GM20431 (cell line): ENCODE results near the gene TTBK2.
"Not testable (repeated sequence)": the region's sequence is repeated elsewhere in the genome, so short reads cannot be mapped to it uniquely, and the experiment has no call there.

Source experiments
- in situ Hi-C: fragments of 300-500 bp; cut with MseI, MboI; formaldehyde crosslinking; loops from one replicate; pipeline ENCODE4 v1.15.0; 2020; ENCODE audit warnings: low sequenced_read_pairs; ENCODE audit not compliant: unreplicated experiment

Gene TTBK2

GRCh38 chr15:42914728-42915497 lies 5.7 kb downstream of the TTBK2 start:
- in situ Hi-C loops, result no loop called here

GRCh38 chr15:42911058-42911592 lies 9.5 kb downstream of the TTBK2 start:
- in situ Hi-C loops, result no loop called here

GRCh38 chr15:42908538-42908937 lies 12.0 kb downstream of the TTBK2 start:
- in situ Hi-C loops, result no loop called here

- in situ Hi-C loops, result no loop called here
Observed at GRCh38 chr15:42903388-42904324, 16.9 kb downstream of the TTBK2 start.

- in situ Hi-C loops, result not testable (repeated sequence)
Observed at GRCh38 chr15:42893911-42894310, 26.7 kb downstream of the TTBK2 start.

GRCh38 chr15:42891569-42891968 lies 29.0 kb downstream of the TTBK2 start:
- in situ Hi-C loops, result no loop called here

- in situ Hi-C loops, result no loop called here
Observed at GRCh38 chr15:42890161-42890913, 30.2 kb downstream of the TTBK2 start.

DNA sequence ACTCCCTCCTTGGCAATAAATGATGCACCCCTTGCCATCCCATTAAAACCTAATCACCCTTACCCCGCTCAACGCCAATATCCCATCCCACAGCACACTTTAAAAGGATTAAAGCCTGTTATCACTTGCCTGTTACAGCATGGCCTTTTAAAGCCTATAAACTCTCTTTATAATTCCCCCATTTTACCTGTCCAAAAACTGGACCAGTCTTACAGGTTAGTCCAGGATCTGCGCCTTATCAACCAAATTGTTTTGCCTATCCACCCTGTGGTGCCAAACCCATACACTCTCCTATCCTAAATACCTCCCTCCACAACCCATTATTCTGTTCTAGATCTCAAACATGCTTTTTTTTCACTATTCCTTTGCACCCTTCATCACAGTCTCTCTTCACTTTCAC lies 33.2 kb downstream of the TTBK2 start:
- in situ Hi-C loops, result not testable (repeated sequence)

GRCh38 chr15:42880121-42880520 lies 40.5 kb downstream of the TTBK2 start:
- in situ Hi-C loops, result no loop called here

GRCh38 chr15:42879443-42879842 lies 41.1 kb downstream of the TTBK2 start:
- in situ Hi-C loops, result no loop called here

DNA sequence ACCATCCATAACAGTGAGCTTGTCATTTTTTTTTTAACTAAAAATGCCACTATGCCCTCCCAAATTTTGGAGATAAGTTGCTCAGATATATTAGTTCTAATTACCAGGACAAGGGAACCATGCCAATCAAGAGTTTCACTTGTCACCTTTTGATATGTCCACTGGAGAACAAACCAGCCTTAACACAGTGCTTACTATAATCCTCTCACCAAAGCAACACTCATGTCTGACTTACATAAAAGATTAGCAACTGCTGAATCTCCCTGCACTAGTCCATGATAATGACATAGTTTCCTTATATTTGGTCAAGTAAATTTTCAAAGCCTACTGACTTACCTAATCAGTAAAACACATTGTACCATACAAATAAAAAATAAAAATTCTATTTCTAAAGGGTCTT lies 44.4 kb downstream of the TTBK2 start:
- in situ Hi-C loops, result no loop called here

- in situ Hi-C loops, result no loop called here
Observed at GRCh38 chr15:42868683-42869082, 51.9 kb downstream of the TTBK2 start.

GRCh38 chr15:42863572-42864239 lies 56.9 kb downstream of the TTBK2 start:
- in situ Hi-C loops, result no loop called here

- in situ Hi-C loops, result no loop called here
Observed at GRCh38 chr15:42858999-42859789, 61.4 kb downstream of the TTBK2 start.

GRCh38 chr15:42858540-42858939 lies 62.0 kb downstream of the TTBK2 start:
- in situ Hi-C loops, result no loop called here

DNA sequence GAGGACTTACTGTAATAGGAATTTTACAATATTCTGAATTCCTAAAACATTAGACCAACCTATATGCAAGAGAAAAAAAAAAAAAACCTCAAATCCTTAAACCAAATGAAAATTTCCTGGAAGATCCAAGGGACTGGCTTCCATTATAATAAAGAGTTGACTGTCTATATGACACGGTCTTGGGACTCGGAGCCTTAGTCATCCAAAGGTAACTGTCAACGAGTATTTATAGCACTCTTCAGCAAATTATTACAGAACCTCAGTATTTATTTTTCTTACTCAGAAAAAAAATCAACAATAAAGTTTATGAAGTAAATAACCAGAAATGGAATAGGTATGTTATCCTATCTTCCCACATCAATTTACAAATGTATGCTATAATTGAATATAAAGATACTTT lies 66.0 kb downstream of the TTBK2 start:
- in situ Hi-C loops, result no loop called here

DNA sequence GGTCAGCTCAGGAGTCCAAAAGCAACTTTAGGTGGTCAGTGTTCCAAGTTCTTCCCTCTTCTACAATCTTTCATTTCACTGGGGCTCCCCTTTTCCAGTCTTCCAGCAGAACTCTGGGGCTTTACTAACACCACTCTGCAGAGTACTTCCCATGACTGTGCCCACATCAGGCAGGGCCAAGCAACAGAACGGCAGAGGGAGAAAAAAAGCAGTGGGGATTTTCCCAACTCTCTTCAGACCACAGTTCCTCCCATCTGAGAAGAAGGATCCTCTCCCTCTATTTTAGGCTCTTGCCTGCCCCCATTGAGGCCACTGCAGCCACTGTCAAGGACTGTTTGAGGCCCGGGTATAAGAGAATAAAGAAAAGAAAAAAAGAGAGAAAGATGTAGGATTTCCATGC lies 70.7 kb downstream of the TTBK2 start:
- in situ Hi-C loops, result no loop called here

GRCh38 chr15:42848846-42849245 lies 71.7 kb downstream of the TTBK2 start:
- in situ Hi-C loops, result no loop called here

GRCh38 chr15:42846647-42847046 lies 73.9 kb downstream of the TTBK2 start:
- in situ Hi-C loops, result no loop called here
